Measurements from ENCODE around the gene H19. TPM values are rescaled to one million over a fixed set of nuclear protein-coding genes. Genes with fewer than 3 reads are reported as not detected.

Gene H19
- total RNA-seq, 5 donors from 2014 or later (not counting 1 experiment from before 2014, with no cell fraction given), result 1.7 to 2.3 (median 2.0) TPM; not detected in 2

- Histone ChIP-seq H3K4me1 (ENCODE audit: control insufficient read depth in 1 of 2, extremely low read depth in 1 of 2, insufficient read depth in 2 of 2, low read length in 2 of 2) (no peaks in the 10 kb centered on the region), H3K9me3 (no peaks in the 10 kb centered on the region), H3K4me3 (ENCODE audit: control insufficient read depth in 1 of 2, extremely low read depth in 1 of 2, low read length in 1 of 2) (no peak overlapping the region), H3K27ac (ENCODE audit: low read length) (no peak overlapping the region), H3K36me3 (ENCODE audit: control insufficient read depth in 2 of 2, extremely low read depth in 1 of 2, insufficient read depth in 1 of 2, low read length in 1 of 2) (no peaks in the 10 kb centered on the region), H3K27me3 (replicated peaks in 1 of 2; ENCODE audit: control insufficient read depth in 2 of 2, extremely low read depth in 1 of 2, insufficient read depth in 2 of 2, low read length in 1 of 2) (no peaks in the 10 kb centered on the region)
- DNase-seq (no peak), ATAC-seq (replicated peaks in 1 of 4) (no peak)
- no peaks in the 10 kb centered on the region for H3K9me3 Mint-ChIP-seq
- H3K4me3 Mint-ChIP-seq, result no peak overlapping the region
- H3K36me3 Mint-ChIP-seq, result no peaks in the 10 kb centered on the region
- no peak overlapping the region for H3K27ac Mint-ChIP-seq
- no peaks in the 10 kb centered on the region for H3K27me3 Mint-ChIP-seq
- ChIA-PET CTCF (no interaction called here), POLR2A (no interaction called here)
- no CpG with 5 or more reads among the region's 11 CpGs for WGBS (ENCODE audit: insufficient coverage)
- H3K4me1 Mint-ChIP-seq, result no peaks in the 10 kb centered on the region
These were observed 18.0 kb downstream of the H19 start for GRCh38 chr11:1979607-1980006.

DNA sequence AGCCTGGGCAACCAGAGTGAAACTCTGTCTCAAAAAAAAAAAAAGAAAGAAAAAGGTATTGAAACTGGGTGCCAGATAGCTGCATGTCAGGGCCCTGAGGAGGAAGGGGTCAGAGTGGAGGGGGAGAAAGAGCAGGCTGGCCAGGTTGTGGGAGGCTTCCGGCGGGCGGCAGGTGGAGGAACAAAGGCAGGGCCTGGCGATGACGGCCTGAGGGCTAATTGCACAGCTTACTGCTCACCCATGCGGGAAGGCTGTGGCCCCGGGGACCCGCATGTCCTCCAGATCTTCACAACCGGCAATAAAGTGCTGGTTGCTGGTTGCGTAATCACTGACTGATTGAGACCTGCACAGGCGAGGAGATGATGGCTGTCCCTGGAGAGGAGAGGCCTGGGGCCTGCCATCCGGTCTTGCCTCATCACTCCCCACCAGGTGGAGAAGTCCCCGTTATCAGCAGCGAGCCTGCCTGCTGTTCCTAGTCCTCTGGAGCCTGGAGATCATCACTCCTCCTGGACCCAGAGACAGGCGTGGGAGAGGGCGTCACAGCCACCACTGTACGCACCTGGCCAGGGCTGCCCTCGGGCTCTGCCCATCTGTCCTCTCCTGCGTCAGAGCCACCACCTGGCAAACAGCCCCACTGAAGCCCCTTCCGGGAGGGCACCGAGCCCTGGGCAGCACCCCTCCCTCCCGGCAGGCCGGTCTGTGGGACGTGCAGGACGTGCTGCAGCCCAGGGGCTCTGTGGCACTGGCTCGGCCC is 18.7 kb downstream of the H19 start:
- Mint-ChIP-seq H3K27ac (no peak overlapping the region), H3K4me1 (no peaks in the 10 kb centered on the region), H3K9me3 (no peaks in the 10 kb centered on the region), H3K4me3 (no peak overlapping the region), H3K27me3 (no peaks in the 10 kb centered on the region), H3K36me3 (no peaks in the 10 kb centered on the region)
- H3K4me1 ChIP-seq (ENCODE audit: control insufficient read depth in 1 of 2, extremely low read depth in 1 of 2, insufficient read depth in 2 of 2, low read length in 2 of 2), result no peaks in the 10 kb centered on the region
- H3K36me3 ChIP-seq (ENCODE audit: control insufficient read depth in 2 of 2, extremely low read depth in 1 of 2, insufficient read depth in 1 of 2, low read length in 1 of 2), result no peaks in the 10 kb centered on the region
- no peak overlapping the region for H3K4me3 ChIP-seq (ENCODE audit: control insufficient read depth in 1 of 2, extremely low read depth in 1 of 2, low read length in 1 of 2)
- CTCF ChIA-PET, result no interaction called here
- POLR2A ChIA-PET, result no interaction called here
- no peak overlapping the region for H3K27ac ChIP-seq (ENCODE audit: low read length)
- no peaks in the 10 kb centered on the region for H3K27me3 ChIP-seq (replicated peaks in 1 of 2; ENCODE audit: control insufficient read depth in 2 of 2, extremely low read depth in 1 of 2, insufficient read depth in 2 of 2, low read length in 1 of 2)
- no peaks in the 10 kb centered on the region for H3K9me3 ChIP-seq
- DNase-seq (no peak), ATAC-seq (replicated peaks in 1 of 4) (no peak)
- no CpG with 5 or more reads among the region's 26 CpGs for WGBS (ENCODE audit: insufficient coverage)

DNA sequence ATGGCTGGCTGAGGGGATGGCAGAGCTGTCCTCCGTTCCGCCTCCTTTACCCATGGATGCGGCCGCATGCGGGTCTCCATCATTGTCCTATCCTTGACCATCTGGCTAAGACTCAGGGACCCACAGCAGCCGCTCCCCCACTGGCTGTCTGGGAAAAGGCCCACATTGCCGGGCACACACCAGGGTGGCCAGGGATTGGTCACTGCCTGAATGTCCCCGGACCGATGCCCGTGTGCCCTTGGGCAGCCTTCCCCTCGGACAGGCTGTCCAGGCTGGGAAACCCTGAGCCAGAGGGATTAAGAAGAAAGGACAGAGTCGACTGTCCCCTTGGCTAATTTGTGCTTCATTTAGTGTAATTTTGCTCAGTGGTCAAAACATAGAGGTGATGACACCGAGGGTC is 22.5 kb downstream of the H19 start:
- Mint-ChIP-seq H3K27ac (no peak overlapping the region), H3K9me3 (no peaks in the 10 kb centered on the region), H3K4me3 (no peak overlapping the region), H3K36me3 (no peaks in the 10 kb centered on the region), H3K27me3 (no peaks in the 10 kb centered on the region), H3K4me1 (no peaks in the 10 kb centered on the region)
- no peak overlapping the region for H3K27ac ChIP-seq (ENCODE audit: low read length)
- DNase-seq, result no peak
- H3K9me3 ChIP-seq, result no peaks in the 10 kb centered on the region
- no peaks in the 10 kb centered on the region for H3K27me3 ChIP-seq (replicated peaks in 1 of 2; ENCODE audit: control insufficient read depth in 2 of 2, extremely low read depth in 1 of 2, insufficient read depth in 2 of 2, low read length in 1 of 2)
- no peak for ATAC-seq (replicated peaks in 1 of 4)
- no peak overlapping the region for H3K4me3 ChIP-seq (ENCODE audit: control insufficient read depth in 1 of 2, extremely low read depth in 1 of 2, low read length in 1 of 2)
- ChIA-PET POLR2A (no interaction called here), CTCF (no interaction called here)
- no peaks in the 10 kb centered on the region for H3K36me3 ChIP-seq (ENCODE audit: control insufficient read depth in 2 of 2, extremely low read depth in 1 of 2, insufficient read depth in 1 of 2, low read length in 1 of 2)
- no peaks in the 10 kb centered on the region for H3K4me1 ChIP-seq (ENCODE audit: control insufficient read depth in 1 of 2, extremely low read depth in 1 of 2, insufficient read depth in 2 of 2, low read length in 2 of 2)
- WGBS (ENCODE audit: insufficient coverage), result no CpG with 5 or more reads among the region's 13 CpGs

GRCh38 chr11:1970956-1971355 is 26.7 kb downstream of the H19 start:
- no peak for DNase-seq
- no CpG with 5 or more reads among the region's 15 CpGs for WGBS (ENCODE audit: insufficient coverage)
- Histone ChIP-seq H3K9me3 (no peaks in the 10 kb centered on the region), H3K4me1 (ENCODE audit: control insufficient read depth in 1 of 2, extremely low read depth in 1 of 2, insufficient read depth in 2 of 2, low read length in 2 of 2) (no peaks in the 10 kb centered on the region), H3K27ac (ENCODE audit: low read length) (no peak overlapping the region), H3K4me3 (ENCODE audit: control insufficient read depth in 1 of 2, extremely low read depth in 1 of 2, low read length in 1 of 2) (no peak overlapping the region), H3K36me3 (ENCODE audit: control insufficient read depth in 2 of 2, extremely low read depth in 1 of 2, insufficient read depth in 1 of 2, low read length in 1 of 2) (no peaks in the 10 kb centered on the region), H3K27me3 (replicated peaks in 1 of 2; ENCODE audit: control insufficient read depth in 2 of 2, extremely low read depth in 1 of 2, insufficient read depth in 2 of 2, low read length in 1 of 2) (no peaks in the 10 kb centered on the region)
- no peaks in the 10 kb centered on the region for H3K9me3 Mint-ChIP-seq
- ATAC-seq (replicated peaks in 1 of 4), result no peak
- H3K36me3 Mint-ChIP-seq, result no peaks in the 10 kb centered on the region
- no peaks in the 10 kb centered on the region for H3K4me1 Mint-ChIP-seq
- ChIA-PET CTCF (no interaction called here), POLR2A (no interaction called here)
- no peak overlapping the region for H3K27ac Mint-ChIP-seq
- H3K4me3 Mint-ChIP-seq, result no peak overlapping the region
- no peaks in the 10 kb centered on the region for H3K27me3 Mint-ChIP-seq

DNA sequence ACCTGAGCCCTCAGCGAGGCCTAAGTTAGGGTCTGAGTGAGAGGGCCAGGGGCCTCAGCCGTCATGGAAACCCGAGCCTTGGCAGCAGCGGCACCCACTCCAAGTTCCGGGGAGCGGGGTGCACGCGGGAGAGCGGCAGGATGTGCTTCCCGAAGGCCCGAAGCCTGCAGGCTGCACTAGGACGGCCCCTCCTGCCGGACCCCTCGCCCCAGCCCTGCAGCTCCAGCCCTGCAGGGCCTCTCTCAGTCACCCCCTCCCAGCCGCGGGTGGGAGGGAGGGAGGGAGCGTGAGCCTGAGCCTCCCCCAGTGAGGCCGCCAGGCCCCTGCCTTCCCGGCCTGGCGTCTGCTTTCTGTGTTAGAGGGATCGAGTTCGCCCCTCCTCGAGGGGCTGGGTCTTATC is 27.9 kb downstream of the H19 start:
- CTCF ChIA-PET, result no interaction called here

DNA sequence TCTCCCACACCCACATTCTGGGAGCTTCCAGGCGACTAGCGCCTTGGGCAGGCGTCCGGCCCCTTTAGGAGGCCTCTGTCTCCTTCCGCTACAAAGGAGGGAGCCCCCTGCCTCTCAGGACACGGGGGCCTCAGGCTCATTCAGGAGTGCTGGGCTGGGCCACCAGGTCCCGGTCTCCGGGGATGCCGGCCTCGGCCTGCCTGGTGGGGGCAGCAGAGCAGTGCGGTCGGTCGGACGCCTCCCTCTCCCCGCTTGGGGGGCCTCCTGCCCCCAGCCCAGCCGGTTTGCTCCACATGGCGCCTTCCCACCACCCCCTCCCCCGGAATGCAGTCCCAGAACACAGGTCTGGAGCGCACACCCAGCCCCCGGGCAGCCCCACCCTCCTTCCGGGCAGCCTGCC is 28.6 kb downstream of the H19 start:
- DNase-seq, result no peak
- no peaks in the 10 kb centered on the region for H3K27me3 ChIP-seq (replicated peaks in 1 of 2; ENCODE audit: control insufficient read depth in 2 of 2, extremely low read depth in 1 of 2, insufficient read depth in 2 of 2, low read length in 1 of 2)
- Mint-ChIP-seq H3K4me3 (no peak overlapping the region), H3K27me3 (no peaks in the 10 kb centered on the region), H3K36me3 (no peaks in the 10 kb centered on the region), H3K9me3 (no peaks in the 10 kb centered on the region), H3K4me1 (no peaks in the 10 kb centered on the region), H3K27ac (no peak overlapping the region)
- no peak overlapping the region for H3K27ac ChIP-seq (ENCODE audit: low read length)
- no CpG with 5 or more reads among the region's 21 CpGs for WGBS (ENCODE audit: insufficient coverage)
- POLR2A ChIA-PET, result no interaction called here
- no peaks in the 10 kb centered on the region for H3K4me1 ChIP-seq (ENCODE audit: control insufficient read depth in 1 of 2, extremely low read depth in 1 of 2, insufficient read depth in 2 of 2, low read length in 2 of 2)
- CTCF ChIA-PET, result no interaction called here
- H3K4me3 ChIP-seq (ENCODE audit: control insufficient read depth in 1 of 2, extremely low read depth in 1 of 2, low read length in 1 of 2), result no peak overlapping the region
- ATAC-seq (replicated peaks in 1 of 4), result no peak
- H3K36me3 ChIP-seq (ENCODE audit: control insufficient read depth in 2 of 2, extremely low read depth in 1 of 2, insufficient read depth in 1 of 2, low read length in 1 of 2), result no peaks in the 10 kb centered on the region
- H3K9me3 ChIP-seq, result no peaks in the 10 kb centered on the region

More for the DNA sequence above, 27.9 kb downstream of the H19 start:
- no peaks in the 10 kb centered on the region for H3K9me3 ChIP-seq
- DNase-seq, result no peak
- Mint-ChIP-seq H3K4me3 (no peak overlapping the region), H3K27me3 (no peaks in the 10 kb centered on the region), H3K36me3 (no peaks in the 10 kb centered on the region), H3K9me3 (no peaks in the 10 kb centered on the region), H3K4me1 (no peaks in the 10 kb centered on the region), H3K27ac (no peak overlapping the region)
- no CpG with 5 or more reads among the region's 23 CpGs for WGBS (ENCODE audit: insufficient coverage)
- no peaks in the 10 kb centered on the region for H3K36me3 ChIP-seq (ENCODE audit: control insufficient read depth in 2 of 2, extremely low read depth in 1 of 2, insufficient read depth in 1 of 2, low read length in 1 of 2)
- POLR2A ChIA-PET, result no interaction called here
- H3K4me3 ChIP-seq (ENCODE audit: control insufficient read depth in 1 of 2, extremely low read depth in 1 of 2, low read length in 1 of 2), result no peak overlapping the region
- no peak overlapping the region for H3K27ac ChIP-seq (ENCODE audit: low read length)
- no peak for ATAC-seq (replicated peaks in 1 of 4)
- no peaks in the 10 kb centered on the region for H3K27me3 ChIP-seq (replicated peaks in 1 of 2; ENCODE audit: control insufficient read depth in 2 of 2, extremely low read depth in 1 of 2, insufficient read depth in 2 of 2, low read length in 1 of 2)
- no peaks in the 10 kb centered on the region for H3K4me1 ChIP-seq (ENCODE audit: control insufficient read depth in 1 of 2, extremely low read depth in 1 of 2, insufficient read depth in 2 of 2, low read length in 2 of 2)

DNA sequence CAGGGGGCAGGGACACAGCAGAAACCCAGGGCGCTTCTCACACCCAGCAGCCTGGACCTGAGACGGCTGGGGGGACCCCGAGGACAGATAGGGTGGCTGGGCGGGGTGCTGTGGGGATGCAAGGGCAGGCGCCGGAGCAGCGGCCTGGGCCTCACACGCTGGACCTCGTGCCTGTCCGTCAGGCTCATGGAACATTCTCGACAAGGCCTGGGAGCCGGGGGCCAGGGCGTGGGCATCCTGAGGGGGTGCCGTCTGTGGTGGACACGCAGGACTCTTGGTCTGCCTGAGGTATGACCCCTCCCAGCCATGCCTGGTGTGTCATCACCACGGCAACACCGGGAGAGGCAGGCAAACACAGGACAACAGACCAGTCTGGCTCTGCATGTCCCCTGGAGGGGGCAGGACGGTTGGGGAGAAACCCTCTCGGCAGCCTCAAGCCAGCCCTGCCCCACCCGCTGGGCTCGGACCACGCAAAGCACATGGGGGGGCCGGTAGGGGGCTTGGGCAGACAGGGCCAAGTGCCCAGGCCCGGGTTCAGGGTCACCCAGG is 29.1 kb downstream of the H19 start:
- H3K27me3 ChIP-seq (replicated peaks in 1 of 2; ENCODE audit: control insufficient read depth in 2 of 2, extremely low read depth in 1 of 2, insufficient read depth in 2 of 2, low read length in 1 of 2), result no peaks in the 10 kb centered on the region
- H3K9me3 ChIP-seq, result no peaks in the 10 kb centered on the region
- H3K4me3 Mint-ChIP-seq, result no peak overlapping the region
- ChIA-PET CTCF (no interaction called here), POLR2A (no interaction called here)
- H3K9me3 Mint-ChIP-seq, result no peaks in the 10 kb centered on the region
- DNase-seq (no peak), ATAC-seq (replicated peaks in 1 of 4) (no peak)
- no peak overlapping the region for H3K27ac ChIP-seq (ENCODE audit: low read length)
- no peak overlapping the region for H3K4me3 ChIP-seq (ENCODE audit: control insufficient read depth in 1 of 2, extremely low read depth in 1 of 2, low read length in 1 of 2)
- H3K4me1 ChIP-seq (ENCODE audit: control insufficient read depth in 1 of 2, extremely low read depth in 1 of 2, insufficient read depth in 2 of 2, low read length in 2 of 2), result no peaks in the 10 kb centered on the region
- WGBS (ENCODE audit: insufficient coverage), result no CpG with 5 or more reads among the region's 24 CpGs
- H3K4me1 Mint-ChIP-seq, result no peaks in the 10 kb centered on the region
- no peaks in the 10 kb centered on the region for H3K36me3 Mint-ChIP-seq
- H3K27me3 Mint-ChIP-seq, result no peaks in the 10 kb centered on the region
- no peak overlapping the region for H3K27ac Mint-ChIP-seq
- no peaks in the 10 kb centered on the region for H3K36me3 ChIP-seq (ENCODE audit: control insufficient read depth in 2 of 2, extremely low read depth in 1 of 2, insufficient read depth in 1 of 2, low read length in 1 of 2)
